Smooth muscle cell of bladder (primary cell): Measurements from ENCODE around the gene EHD3. TPM values are rescaled to one million over a fixed set of nuclear protein-coding genes. Genes with fewer than 3 reads are reported as not detected.

ENCODE experiments used
- total RNA-seq: library from RNA; depleted of rRNA; stranded (reverse); fragments of >200 nt; gene quantifications from 2 replicates; pipeline ENCODE4 v1.2.3, GENCODE V29; 2014

Gene EHD3
- 14.2 and 15.0 TPM in 2 replicates for total RNA-seq

GRCh38 chr2:31233741-31234682 lies at the start of gene EHD3:
Gene EHD3 (plus strand): TSS chr2:31234152. CDS start chr2:31234622, 470 bp downstream.

GRCh38 chr2:31217465-31218200 lies 16.3 kb upstream of the EHD3 start, which contains the start of gene CAPN14:
Gene CAPN14 (minus strand): TSS chr2:31217515. CDS start chr2:31205447, 12,068 bp downstream.

Other genes starting within 250 kb of the EHD3 start
- not detected in 2 replicates for gene GALNT14, start 95.7 kb upstream of the EHD3 start, total RNA-seq
- under 0.01 and 0.09 TPM in 2 replicates for gene CAPN14, start 16.6 kb upstream of the EHD3 start, total RNA-seq
- 0.14 TPM in 1 of 2 replicates, not detected in the other for gene XDH, start 180.6 kb downstream of the EHD3 start, total RNA-seq